HG02870 (cell line): ENCODE data around the gene CARNS1.

ENCODE experiments used
- ATAC-seq: cut with Tn5 transposase; IDR thresholded peaks from one replicate; pipeline ENCODE4 v1.9.1; 2021; ENCODE audit warnings: mild to moderate bottlenecking, moderate library complexity; ENCODE audit not compliant: unreplicated experiment

CARNS1 gene

GRCh38 chr11:67375320-67376055 is 40.0 kb upstream of the CARNS1 start:
- no peak for ATAC-seq

GRCh38 chr11:67376063-67376820 is 39.2 kb upstream of the CARNS1 start:
- no peak for ATAC-seq

GRCh38 chr11:67376873-67377808 is 38.3 kb upstream of the CARNS1 start:
- ATAC-seq = no peak

- ATAC-seq = no peak
These were observed 36.9 kb upstream of the CARNS1 start for GRCh38 chr11:67378544-67378943.

GRCh38 chr11:67379061-67380058 is 36.1 kb upstream of the CARNS1 start:
- no peak for ATAC-seq

GRCh38 chr11:67381244-67381972 is 34.1 kb upstream of the CARNS1 start:
- ATAC-seq = no peak

- no peak for ATAC-seq
These were observed 33.0 kb upstream of the CARNS1 start for GRCh38 chr11:67382276-67383136.

GRCh38 chr11:67384851-67385366 is 30.6 kb upstream of the CARNS1 start:
- ATAC-seq = no peak

GRCh38 chr11:67387069-67387468 is 28.4 kb upstream of the CARNS1 start:
- no peak for ATAC-seq

GRCh38 chr11:67387518-67387917 is 28.0 kb upstream of the CARNS1 start:
- ATAC-seq = no peak

GRCh38 chr11:67389477-67389876 is 26.0 kb upstream of the CARNS1 start:
- no peak for ATAC-seq

GRCh38 chr11:67390947-67391303 is 24.6 kb upstream of the CARNS1 start:
- ATAC-seq = no peak

GRCh38 chr11:67391304-67392182 is 23.9 kb upstream of the CARNS1 start, which contains the start of gene RAD9A:
RAD9A (plus strand) TSS chr11:67391986; CDS start chr11:67392045, 59 bp downstream.
- ATAC-seq = peak; percentile 62

GRCh38 chr11:67392183-67392715 is 23.2 kb upstream of the CARNS1 start:
- ATAC-seq = no peak

GRCh38 chr11:67393437-67393836 is 22.0 kb upstream of the CARNS1 start:
- no peak for ATAC-seq

GRCh38 chr11:67393990-67394389 is 21.5 kb upstream of the CARNS1 start:
- ATAC-seq = no peak
